HG03432 (cell line): ENCODE results near the gene SLC25A20.
A peak's percentile ranks its signal among the peaks of the same experiment; 100 is the strongest.
"Not testable (repeated sequence)": the region's sequence is repeated elsewhere in the genome, so short reads cannot be mapped to it uniquely, and the experiment has no call there.

Experiments used
- ATAC-seq: cut with Tn5 transposase; IDR thresholded peaks from one replicate; pipeline ENCODE4 v1.9.1; 2021; ENCODE audit warnings: mild to moderate bottlenecking, moderate library complexity; ENCODE audit not compliant: unreplicated experiment

The SLC25A20 gene

GRCh38 chr3:48847504-48848423 is 50.9 kb downstream of the SLC25A20 start, which contains the start of gene PRKAR2A:
Gene PRKAR2A, minus strand, starts transcription at chr3:48847874. Its CDS starts 278 bp downstream, at chr3:48847596.
- ATAC-seq: peak; percentile 92

GRCh38 chr3:48847053-48847503 is 51.6 kb downstream of the SLC25A20 start:
- peak; percentile 36 for ATAC-seq

- ATAC-seq: no peak
Observed at GRCh38 chr3:48845170-48845569, 53.5 kb downstream of the SLC25A20 start.

- ATAC-seq: no peak
Observed at GRCh38 chr3:48837163-48837562, 61.5 kb downstream of the SLC25A20 start.

GRCh38 chr3:48835650-48836366 is 62.9 kb downstream of the SLC25A20 start:
- ATAC-seq: no peak

GRCh38 chr3:48832684-48833083 is 66.0 kb downstream of the SLC25A20 start:
- ATAC-seq: no peak

DNA sequence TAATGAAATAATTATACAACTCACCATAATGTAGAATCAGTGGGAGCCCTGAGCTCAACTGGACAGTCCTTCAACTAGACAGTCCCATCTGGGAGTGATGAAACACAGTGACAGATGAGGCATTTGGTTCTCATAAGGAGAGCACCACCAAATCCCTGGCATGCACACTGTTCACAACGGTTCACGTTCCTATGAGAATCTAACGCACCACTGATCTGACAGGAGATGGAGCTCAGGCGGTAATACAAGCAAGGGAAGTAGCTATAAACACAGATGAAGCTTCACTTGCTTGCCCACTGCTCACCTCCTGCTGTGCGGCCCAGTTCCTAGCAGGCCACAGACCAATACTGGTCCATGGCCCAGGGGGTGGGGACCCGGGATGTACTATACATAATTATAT is 68.0 kb downstream of the SLC25A20 start:
- no peak for ATAC-seq

- not testable (repeated sequence) for ATAC-seq
Observed at GRCh38 chr3:48829525-48829924, 69.2 kb downstream of the SLC25A20 start.

GRCh38 chr3:48827874-48828273 is 70.8 kb downstream of the SLC25A20 start:
- not testable (repeated sequence) for ATAC-seq

- ATAC-seq: no peak
Observed at GRCh38 chr3:48826451-48826850, 72.2 kb downstream of the SLC25A20 start.

GRCh38 chr3:48820612-48821324 is 77.9 kb downstream of the SLC25A20 start:
- ATAC-seq: no peak

GRCh38 chr3:48819234-48820221 is 79.2 kb downstream of the SLC25A20 start:
- ATAC-seq: no peak

- no peak for ATAC-seq
Observed at GRCh38 chr3:48811524-48811923, 87.2 kb downstream of the SLC25A20 start.
